ENCODE data around the gene OTUD1.

OTUD1 gene

GRCh38 chr10:23439961-23440889 lies 1.4 kb downstream of the OTUD1 start:
- FAIRE-seq, result peak; percentile 28
- TF ChIP-seq TAF1 (IDR thresholded peaks at IDR 0.05; ENCODE audit: low read depth, low read length) (no peak), POU2F2 (IDR thresholded peaks at IDR 0.05; ENCODE audit: low read depth, low read length) (no peak), SPI1 (IDR thresholded peaks at IDR 0.05; ENCODE audit: low read depth, low read length) (no peak), POLR2A (IDR thresholded peaks at IDR 0.05; ENCODE audit: low read depth, low read length) (no peak)
- DNase-seq (ENCODE audit: insufficient read length, low spot score), result peak; percentile 22

GRCh38 chr10:23441251-23441650 lies 2.4 kb downstream of the OTUD1 start:
- DNase-seq (ENCODE audit: insufficient read length, low spot score) (no peak), FAIRE-seq (no peak)
- TF ChIP-seq POLR2A (IDR thresholded peaks at IDR 0.05; ENCODE audit: low read depth, low read length), result no peak
- TF ChIP-seq POU2F2 (IDR thresholded peaks at IDR 0.05; ENCODE audit: low read depth, low read length), result no peak

- FAIRE-seq, result no peak
- no peak for DNase-seq (ENCODE audit: insufficient read length, low spot score)
- TF ChIP-seq SPI1 (IDR thresholded peaks at IDR 0.05; ENCODE audit: low read depth, low read length), result no peak
- TF ChIP-seq POLR2AphosphoS5 (IDR thresholded peaks at IDR 0.05; ENCODE audit: low read depth, low read length), result no peak
Observed at GRCh38 chr10:23442936-23443335, 4.1 kb downstream of the OTUD1 start.

GRCh38 chr10:23445591-23445990 lies 6.7 kb downstream of the OTUD1 start:
- no peak for DNase-seq (ENCODE audit: insufficient read length, low spot score)
- no peak for TF ChIP-seq POU2F2 (IDR thresholded peaks at IDR 0.05; ENCODE audit: low read depth, low read length)
- no peak for TF ChIP-seq SPI1 (IDR thresholded peaks at IDR 0.05; ENCODE audit: low read depth, low read length)
- TF ChIP-seq POLR2AphosphoS5 (IDR thresholded peaks at IDR 0.05; ENCODE audit: low read depth, low read length), result no peak
- TF ChIP-seq PAX5 (IDR thresholded peaks at IDR 0.05; ENCODE audit: insufficient read depth, low read length, severe bottlenecking), result no peak
- no peak for TF ChIP-seq TAF1 (IDR thresholded peaks at IDR 0.05; ENCODE audit: low read depth, low read length)
- no peak for TF ChIP-seq POLR2A (IDR thresholded peaks at IDR 0.05; ENCODE audit: low read depth, low read length)
- FAIRE-seq, result no peak

- FAIRE-seq, result no peak
Observed at GRCh38 chr10:23448323-23448722, 9.4 kb downstream of the OTUD1 start.

GRCh38 chr10:23448802-23449570 lies 10.1 kb downstream of the OTUD1 start:
- DNase-seq (ENCODE audit: insufficient read length, low spot score), result peak; percentile 8
- TF ChIP-seq SPI1 (IDR thresholded peaks at IDR 0.05; ENCODE audit: low read depth, low read length) (0 out of 2 replicates have a peak, but pooled peaks have one; percentile 36), PAX5 (IDR thresholded peaks at IDR 0.05; ENCODE audit: insufficient read depth, low read length, severe bottlenecking) (no peak), TAF1 (IDR thresholded peaks at IDR 0.05; ENCODE audit: low read depth, low read length) (no peak)
- FAIRE-seq, result peak; percentile 90

More at GRCh38 chr10:23448323-23448722, 9.4 kb downstream of the OTUD1 start:
- no peak for DNase-seq (ENCODE audit: insufficient read length, low spot score)
- no peak for TF ChIP-seq SPI1 (IDR thresholded peaks at IDR 0.05; ENCODE audit: low read depth, low read length)
- TF ChIP-seq POU2F2 (IDR thresholded peaks at IDR 0.05; ENCODE audit: low read depth, low read length), result no peak
- no peak for TF ChIP-seq POLR2A (IDR thresholded peaks at IDR 0.05; ENCODE audit: low read depth, low read length)
- no peak for TF ChIP-seq POLR2AphosphoS5 (IDR thresholded peaks at IDR 0.05; ENCODE audit: low read depth, low read length)
- no peak for TF ChIP-seq PAX5 (IDR thresholded peaks at IDR 0.05; ENCODE audit: insufficient read depth, low read length, severe bottlenecking)
- TF ChIP-seq TAF1 (IDR thresholded peaks at IDR 0.05; ENCODE audit: low read depth, low read length), result no peak

- FAIRE-seq (no peak), DNase-seq (ENCODE audit: insufficient read length, low spot score) (no peak)
- no peak for TF ChIP-seq SPI1 (IDR thresholded peaks at IDR 0.05; ENCODE audit: low read depth, low read length)
- TF ChIP-seq POU2F2 (IDR thresholded peaks at IDR 0.05; ENCODE audit: low read depth, low read length), result no peak
- TF ChIP-seq POLR2A (IDR thresholded peaks at IDR 0.05; ENCODE audit: low read depth, low read length), result no peak
- TF ChIP-seq PAX5 (IDR thresholded peaks at IDR 0.05; ENCODE audit: insufficient read depth, low read length, severe bottlenecking), result no peak
- TF ChIP-seq POLR2AphosphoS5 (IDR thresholded peaks at IDR 0.05; ENCODE audit: low read depth, low read length), result no peak
- no peak for TF ChIP-seq TAF1 (IDR thresholded peaks at IDR 0.05; ENCODE audit: low read depth, low read length)
Observed at GRCh38 chr10:23452033-23452655, 13.3 kb downstream of the OTUD1 start.

- DNase-seq (ENCODE audit: insufficient read length, low spot score) (no peak), FAIRE-seq (no peak)
- TF ChIP-seq TAF1 (IDR thresholded peaks at IDR 0.05; ENCODE audit: low read depth, low read length), result no peak
- no peak for TF ChIP-seq POU2F2 (IDR thresholded peaks at IDR 0.05; ENCODE audit: low read depth, low read length)
- TF ChIP-seq PAX5 (IDR thresholded peaks at IDR 0.05; ENCODE audit: insufficient read depth, low read length, severe bottlenecking), result no peak
- TF ChIP-seq POLR2AphosphoS5 (IDR thresholded peaks at IDR 0.05; ENCODE audit: low read depth, low read length), result no peak
- TF ChIP-seq SPI1 (IDR thresholded peaks at IDR 0.05; ENCODE audit: low read depth, low read length), result no peak
- TF ChIP-seq POLR2A (IDR thresholded peaks at IDR 0.05; ENCODE audit: low read depth, low read length), result no peak
Observed at GRCh38 chr10:23453465-23453864, 14.6 kb downstream of the OTUD1 start.

GRCh38 chr10:23457632-23458417 lies 18.9 kb downstream of the OTUD1 start:
- no peak for FAIRE-seq
- DNase-seq (ENCODE audit: insufficient read length, low spot score), result no peak
- no peak for TF ChIP-seq POLR2AphosphoS5 (IDR thresholded peaks at IDR 0.05; ENCODE audit: low read depth, low read length)
- TF ChIP-seq POU2F2 (IDR thresholded peaks at IDR 0.05; ENCODE audit: low read depth, low read length), result no peak
- TF ChIP-seq POLR2A (IDR thresholded peaks at IDR 0.05; ENCODE audit: low read depth, low read length), result no peak
- TF ChIP-seq TAF1 (IDR thresholded peaks at IDR 0.05; ENCODE audit: low read depth, low read length), result no peak
- no peak for TF ChIP-seq PAX5 (IDR thresholded peaks at IDR 0.05; ENCODE audit: insufficient read depth, low read length, severe bottlenecking)
- TF ChIP-seq SPI1 (IDR thresholded peaks at IDR 0.05; ENCODE audit: low read depth, low read length), result no peak
